NK-92 (cell line): Measurements from ENCODE around the gene GPR153.

Experiments
- DNase-seq: peaks from one replicate; lab custom pipeline; 2025; ENCODE audit not compliant: unreplicated experiment; lab: John Stamatoyannopoulos, UW

The GPR153 gene

DNA sequence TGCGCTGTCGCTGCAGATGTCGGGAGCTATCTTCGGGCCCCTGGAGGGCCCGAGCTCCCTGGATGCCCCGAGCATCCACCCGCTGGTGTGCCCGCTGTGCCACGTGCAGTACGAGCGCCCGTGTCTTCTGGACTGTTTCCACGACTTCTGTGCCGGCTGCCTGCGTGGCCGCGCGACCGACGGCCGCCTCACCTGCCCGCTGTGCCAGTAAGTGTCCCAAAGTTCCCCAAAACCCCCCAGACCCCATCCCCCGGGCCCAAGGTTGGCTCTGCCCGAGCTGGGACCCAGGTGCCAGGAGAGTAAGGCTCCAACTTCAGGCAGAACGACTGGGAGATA lies 54.4 kb downstream of the GPR153 start:
- no peak for DNase-seq

DNA sequence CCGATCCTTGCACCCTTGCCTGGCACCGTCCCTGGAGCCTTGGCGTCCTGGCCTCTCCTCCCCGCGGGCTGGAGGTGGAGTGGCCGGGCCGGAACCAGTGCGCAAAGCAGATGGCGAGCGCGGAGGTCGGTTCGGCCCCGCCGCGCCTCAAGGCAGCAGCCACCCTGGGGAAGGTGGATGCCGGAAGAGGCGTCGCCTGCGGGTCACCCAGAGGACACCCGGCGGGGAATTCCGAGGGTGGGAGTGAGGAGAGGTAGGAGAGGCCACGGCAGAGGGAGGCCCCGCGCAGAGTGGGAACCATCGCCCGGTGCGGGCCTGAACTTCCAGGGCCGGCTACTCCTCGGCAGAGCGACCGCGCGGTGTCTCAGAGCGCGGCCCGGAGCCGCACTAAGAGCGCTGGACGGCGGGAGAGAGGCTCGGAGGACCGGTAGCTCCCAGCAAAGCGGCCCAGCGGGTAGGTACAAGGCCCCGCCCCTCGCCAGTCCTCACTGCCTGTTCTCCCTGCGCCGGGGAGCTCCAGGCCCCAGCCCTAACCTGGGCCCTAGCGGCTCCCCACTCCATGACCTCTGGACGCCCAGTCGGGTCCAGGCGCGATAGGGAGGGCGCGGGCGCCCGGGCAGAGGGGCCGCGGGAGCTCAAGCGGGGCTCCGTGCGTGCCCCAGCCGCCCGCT lies 54.9 kb downstream of the GPR153 start, which contains the start of gene RNF207:
RNF207 (plus strand) TSS at position 271 of the 671 bp plus-strand sequence. CDS start 417 bp downstream, outside the sequence.
- no peak for DNase-seq

GRCh38 chr1:6202256-6202655 lies 58.6 kb downstream of the GPR153 start:
- no peak for DNase-seq

GRCh38 chr1:6200188-6200809 lies 60.6 kb downstream of the GPR153 start:
- no peak for DNase-seq

- peak; percentile 80 for DNase-seq
Observed at GRCh38 chr1:6199298-6200187, 61.4 kb downstream of the GPR153 start, which contains the start of gene RPL22. Gene RPL22 (minus strand): TSS chr1:6199595. CDS start chr1:6199573, 22 bp downstream.

DNA sequence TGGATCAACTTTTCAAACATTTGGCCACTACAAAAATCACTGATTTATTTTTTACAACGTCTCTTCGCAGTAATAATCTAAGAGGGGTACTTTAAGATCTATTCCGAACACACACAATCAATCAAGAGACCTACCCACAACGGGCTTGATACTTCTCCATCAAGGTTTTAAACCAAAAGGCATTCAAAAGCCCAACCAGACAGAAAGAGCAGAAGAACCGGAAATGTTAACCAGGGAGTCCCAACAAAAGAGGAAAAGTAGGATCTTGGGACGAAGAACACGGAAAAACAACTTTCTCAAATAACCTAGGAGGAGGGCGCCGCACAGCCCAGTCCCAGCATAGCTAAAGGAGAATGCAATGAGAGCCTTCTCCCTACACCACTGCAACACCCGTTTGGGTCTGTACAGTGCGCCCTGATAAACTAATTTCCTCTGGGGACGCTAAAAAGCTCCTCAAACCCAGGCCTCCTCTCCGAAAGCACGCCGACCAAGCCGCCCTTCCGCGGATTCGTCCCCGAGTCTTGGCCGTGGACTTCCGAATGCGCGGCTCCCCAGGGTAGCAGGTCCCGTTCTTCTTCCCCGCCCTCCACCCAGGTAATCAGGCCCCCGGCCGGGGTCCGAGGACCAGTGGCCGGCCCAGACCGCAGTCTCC lies 62.1 kb downstream of the GPR153 start:
- no peak for DNase-seq

DNA sequence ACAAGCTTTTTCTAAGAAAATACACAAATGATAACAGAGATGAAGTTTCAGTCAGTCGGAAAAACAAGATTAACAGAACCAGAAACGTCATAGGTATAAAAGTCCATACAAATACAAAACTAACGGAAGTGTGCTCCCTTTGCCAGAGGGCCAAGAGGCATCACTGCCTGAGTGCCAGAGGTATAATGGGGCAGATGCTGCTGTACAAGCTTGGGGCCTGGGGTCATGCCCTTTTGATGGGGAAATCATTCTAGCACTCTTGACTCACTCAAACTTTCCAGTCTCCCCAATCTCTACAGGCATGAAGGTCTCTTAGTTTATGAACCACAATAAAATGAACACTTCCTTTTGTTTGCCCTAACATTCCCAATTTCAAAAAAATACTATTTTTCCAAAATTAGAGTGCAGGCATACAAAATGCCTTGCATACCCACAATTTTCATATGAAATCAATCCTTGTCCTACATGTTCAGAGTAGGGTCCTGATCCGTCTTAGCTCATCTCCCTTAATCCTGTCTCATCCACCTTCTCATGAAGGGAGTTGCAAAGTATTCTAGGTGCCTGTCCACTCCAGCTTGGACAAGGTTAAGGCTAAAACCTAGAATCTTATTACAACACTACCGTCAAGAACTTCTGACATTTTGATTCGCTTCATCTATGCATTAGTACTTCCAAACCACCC lies 63.0 kb downstream of the GPR153 start:
- no peak for DNase-seq
